HG03439 (cell line): ENCODE results near the gene ATP6V0E1.

ENCODE experiments used
- ATAC-seq: cut with Tn5 transposase; IDR thresholded peaks from one replicate; pipeline ENCODE4 v1.9.1; 2021; ENCODE audit warnings: mild to moderate bottlenecking, moderate library complexity; ENCODE audit not compliant: unreplicated experiment

Gene ATP6V0E1

DNA sequence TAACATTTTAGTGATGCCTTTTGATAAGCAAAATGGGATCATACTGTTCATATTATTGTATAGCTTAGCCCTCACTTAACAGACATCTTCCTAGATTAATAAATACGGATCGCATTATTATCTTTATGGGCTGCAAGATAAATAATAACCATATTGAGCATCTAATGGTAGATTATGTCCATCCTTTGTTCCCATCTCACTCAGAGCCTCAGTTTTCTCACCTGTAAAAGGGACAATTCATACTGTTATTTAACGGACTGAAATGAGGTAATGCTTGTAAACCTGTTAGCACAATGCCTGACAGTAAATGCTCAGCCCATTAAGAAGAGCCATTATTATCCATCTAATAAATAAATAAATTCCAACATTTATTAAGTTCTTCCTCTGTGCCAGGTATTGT, 27.3 kb upstream of the ATP6V0E1 start:
- no peak for ATAC-seq

DNA sequence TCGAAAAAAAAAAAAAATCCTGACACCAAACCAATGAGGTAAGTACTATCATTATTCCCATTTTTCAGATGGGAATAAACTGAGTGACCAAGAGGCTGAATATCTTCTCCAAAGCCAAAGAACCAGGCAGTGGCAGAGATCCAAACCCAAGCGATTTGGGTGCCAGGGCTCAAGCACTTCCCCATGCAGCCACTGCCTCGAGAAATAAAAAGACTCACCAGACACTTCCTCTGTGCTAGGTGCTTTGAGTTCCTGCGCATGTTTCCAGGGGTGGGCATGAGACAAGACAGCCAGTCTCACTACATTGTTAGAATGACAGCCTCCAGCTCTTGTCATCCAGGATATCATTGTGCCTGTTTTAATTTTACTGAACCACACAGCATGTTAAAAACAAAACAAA, 26.6 kb upstream of the ATP6V0E1 start:
- ATAC-seq = no peak

DNA sequence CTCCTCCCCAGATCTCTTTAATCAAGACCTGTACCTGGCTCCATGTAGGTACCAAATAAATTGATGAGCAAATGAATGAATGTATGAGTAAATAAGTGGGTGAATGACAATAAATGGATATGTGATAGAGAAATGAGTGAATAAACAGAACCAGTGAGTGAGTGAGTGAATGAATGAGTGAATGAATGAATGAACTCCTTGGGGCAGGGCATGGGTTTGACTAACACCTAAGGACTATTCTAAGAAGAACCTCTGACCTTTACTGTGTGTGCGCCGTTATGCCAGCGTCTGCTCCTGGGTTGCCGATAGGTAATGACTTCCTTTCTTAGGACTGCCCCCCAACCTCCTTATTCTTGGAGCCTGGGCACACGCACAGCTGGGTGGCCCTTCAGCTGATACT, 26.1 kb upstream of the ATP6V0E1 start:
- ATAC-seq = no peak

DNA sequence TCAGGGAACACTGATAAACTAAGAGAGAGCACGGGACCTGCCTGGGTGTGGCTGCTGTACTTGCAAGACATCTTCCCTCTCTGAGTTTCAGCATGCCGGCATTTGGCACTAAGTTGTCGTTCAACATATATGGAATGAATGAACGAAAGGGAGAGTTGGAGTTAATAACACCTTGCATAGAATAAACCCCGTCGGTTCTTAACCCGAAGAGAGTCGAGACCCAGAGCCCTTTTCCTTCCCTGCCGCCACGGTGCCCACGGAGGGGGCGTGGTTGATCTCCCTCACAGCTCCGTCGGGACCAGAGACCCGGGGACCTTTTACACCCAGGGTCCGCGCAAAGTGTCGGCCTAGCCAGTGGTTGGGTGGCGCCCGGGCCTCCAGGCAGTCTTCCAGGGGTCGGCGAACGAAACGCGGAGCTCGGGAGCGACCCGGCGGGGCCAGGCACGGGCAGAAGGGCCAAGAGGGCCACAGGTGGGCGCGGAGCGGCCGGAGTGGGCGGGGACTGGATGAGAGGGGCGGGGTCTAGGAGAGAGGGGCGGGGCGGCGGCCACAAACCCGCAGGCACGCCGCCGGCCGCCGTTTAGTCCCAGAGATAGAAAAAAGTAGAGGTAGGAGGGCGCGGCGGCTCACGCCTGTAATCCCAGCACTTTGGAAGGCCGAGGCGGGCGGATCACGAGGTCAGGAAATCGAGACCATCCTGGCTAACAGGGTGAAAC, 25.1 kb upstream of the ATP6V0E1 start:
- peak; percentile 59 for ATAC-seq

DNA sequence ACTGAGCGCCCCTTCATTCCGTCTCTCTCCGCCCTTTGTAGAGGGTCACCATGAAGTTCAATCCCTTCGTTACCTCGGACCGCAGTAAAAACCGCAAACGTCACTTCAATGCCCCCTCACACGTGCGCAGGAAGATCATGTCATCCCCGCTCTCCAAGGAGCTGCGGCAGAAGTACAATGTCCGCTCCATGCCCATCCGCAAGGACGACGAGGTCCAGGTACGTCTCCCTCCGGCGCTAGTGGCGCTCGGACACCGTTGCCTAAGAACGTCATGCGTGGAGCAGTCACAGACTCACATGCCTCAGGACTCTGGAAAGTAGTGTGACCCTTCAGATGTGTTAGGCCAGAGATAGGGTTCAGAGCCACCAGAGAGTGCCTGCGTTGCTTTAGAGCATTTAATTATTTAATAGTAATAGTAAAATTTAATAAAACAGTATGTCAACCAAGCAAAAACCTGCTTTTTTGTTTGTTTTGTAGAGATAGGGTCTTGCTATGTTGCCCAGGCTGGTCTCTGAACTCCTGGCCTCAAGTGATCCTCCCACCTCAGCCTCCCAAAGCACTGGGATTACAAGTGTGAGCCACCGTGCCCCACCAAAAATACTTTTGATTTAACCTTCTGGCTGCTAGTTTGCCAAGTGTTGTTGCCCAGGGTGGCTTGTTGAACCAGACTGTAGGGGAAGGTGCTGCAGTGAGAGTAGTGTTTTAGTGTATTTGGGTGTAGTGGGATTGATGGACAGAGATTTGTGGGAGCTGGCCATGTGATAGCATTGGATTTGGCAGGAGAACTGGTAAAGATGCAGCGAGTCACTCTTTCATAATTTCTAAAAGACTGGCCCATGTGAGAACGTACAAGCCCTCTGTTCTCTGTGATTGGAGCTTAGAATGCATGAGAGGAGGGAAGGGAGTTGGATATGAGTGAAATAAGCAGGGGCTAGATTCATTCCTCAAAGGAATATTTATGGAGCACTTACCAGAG, 23.5 kb upstream of the ATP6V0E1 start:
- no peak for ATAC-seq

DNA sequence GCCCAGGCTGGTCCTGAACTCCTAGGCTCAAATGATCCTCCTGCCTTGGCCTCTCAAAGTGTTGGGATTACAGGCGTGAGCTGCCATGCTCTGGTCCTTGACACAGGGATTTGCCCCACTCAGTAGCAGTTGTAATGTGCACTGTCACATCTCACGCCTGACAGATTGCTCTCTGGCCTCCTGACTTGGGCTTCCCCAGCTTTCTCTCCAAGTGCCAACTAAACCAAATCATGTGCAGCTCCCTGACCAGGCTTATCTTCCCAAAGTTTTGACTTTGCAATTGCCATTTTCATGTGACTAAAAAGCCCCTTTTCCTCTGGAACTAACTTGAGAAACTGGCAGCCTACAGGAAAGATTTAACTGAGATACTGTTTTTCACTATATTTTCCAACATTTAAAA, 13.7 kb upstream of the ATP6V0E1 start:
- no peak for ATAC-seq

DNA sequence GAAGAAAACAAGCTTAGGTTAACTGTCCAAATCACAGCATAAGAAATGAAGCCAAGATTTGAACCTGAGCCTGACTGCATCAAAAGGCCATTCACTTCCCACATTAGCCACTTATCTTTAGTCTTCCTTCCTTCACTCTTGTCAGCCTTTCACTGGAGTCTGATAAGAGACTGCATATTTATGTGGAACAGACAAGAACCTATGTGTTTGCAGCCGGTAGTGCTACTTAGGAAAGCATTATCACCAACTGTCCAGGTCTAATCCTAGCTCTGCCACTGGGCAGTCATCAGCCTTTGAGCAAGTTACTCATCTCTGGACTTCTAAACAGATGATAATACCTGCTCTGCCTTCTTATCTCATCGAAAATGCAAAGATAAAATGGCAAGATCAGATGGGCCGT, 12.1 kb upstream of the ATP6V0E1 start:
- ATAC-seq = no peak

DNA sequence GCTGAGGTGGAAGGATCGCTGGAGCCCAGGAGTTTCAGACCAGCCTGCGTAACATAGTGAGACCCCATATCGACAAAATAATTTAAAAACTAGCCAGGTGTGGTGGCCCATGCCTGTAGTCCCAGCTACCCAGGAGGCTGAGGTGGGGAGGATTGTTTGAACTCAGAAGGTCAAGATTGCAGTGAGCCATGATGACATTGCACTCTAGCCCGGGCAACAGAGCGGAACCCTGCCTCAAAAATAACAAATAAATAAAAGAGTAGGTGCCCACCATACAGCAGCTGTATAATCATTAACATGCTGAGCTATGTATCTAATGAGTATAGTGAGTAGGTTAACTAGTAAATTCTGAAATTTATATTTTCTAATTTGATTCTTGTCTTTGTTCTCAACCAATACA, 11.0 kb upstream of the ATP6V0E1 start:
- ATAC-seq = no peak

DNA sequence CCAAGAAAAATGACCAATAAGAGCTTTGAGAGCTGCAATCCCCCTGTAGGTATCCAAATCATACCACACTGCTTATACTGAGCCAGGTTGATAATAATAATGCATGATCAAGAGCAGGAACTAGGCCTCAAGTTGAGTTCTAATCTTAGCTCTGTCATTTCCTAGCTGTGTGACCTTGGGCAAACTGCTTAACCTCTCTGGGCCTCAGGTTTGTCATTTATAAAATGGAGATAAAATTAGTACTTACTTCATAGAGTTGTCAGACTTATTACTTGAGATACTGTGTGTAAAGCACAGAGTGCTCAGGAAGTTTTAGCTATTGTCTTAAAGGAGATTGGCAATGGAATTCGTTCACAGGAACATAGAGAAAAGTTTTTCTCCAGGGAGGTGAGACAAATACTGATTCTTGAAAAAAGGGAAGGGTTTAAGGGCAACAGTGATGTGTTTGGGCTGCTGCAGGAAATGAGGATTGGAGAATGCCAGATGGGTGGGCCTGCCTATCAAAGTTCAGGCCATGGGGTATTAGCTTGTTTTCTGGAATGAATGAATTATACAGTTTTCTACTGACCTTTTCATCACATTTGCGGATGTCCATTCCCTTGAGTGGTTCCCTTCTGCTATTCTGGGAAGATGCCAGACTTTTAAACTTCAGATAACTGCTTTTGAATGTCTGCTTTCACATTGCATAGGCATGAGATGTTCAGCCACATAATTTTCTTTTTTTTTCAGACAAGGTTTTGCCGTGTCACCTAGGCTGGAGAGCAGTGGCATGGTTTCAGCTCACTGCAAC, 10.2 kb upstream of the ATP6V0E1 start:
- no peak for ATAC-seq

DNA sequence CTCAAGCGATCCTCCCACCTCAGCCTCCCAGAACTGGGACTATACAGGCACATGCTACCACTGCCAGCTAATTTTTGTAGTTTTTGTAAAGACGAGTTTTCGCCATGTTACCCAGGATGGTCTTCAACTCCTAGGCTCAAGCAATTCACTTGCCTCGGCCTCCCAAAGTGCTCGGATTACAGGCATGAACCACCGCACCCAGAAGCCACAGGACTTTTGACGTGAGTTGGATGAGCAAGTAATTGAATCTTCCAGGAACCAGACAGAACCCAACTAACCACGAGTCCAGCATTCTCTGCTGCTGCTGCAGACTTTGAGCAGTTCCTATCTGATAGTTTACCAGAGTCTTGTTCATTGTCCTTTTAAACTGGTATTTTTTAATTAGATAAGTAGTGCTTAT, 9.6 kb upstream of the ATP6V0E1 start:
- no peak for ATAC-seq

DNA sequence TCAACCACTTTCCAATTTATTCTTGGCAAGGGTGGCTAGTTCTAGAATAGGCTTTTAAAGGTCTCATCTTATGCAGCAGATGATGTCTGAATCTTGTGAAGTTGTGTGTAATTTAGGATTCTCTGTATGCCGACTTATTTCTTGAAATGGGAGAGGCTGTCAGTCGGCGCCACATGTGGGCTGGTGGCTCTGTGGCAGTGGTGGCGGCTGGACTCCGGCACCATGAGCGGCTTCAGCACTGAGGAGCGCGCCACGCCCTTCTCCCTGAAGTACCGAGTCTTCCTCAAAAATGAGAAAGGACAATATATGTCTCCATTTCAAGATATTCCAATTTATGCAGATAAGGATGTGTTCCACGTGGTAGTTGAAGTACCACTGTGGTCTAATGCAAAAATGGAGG, 8.3 kb upstream of the ATP6V0E1 start:
- ATAC-seq = no peak

DNA sequence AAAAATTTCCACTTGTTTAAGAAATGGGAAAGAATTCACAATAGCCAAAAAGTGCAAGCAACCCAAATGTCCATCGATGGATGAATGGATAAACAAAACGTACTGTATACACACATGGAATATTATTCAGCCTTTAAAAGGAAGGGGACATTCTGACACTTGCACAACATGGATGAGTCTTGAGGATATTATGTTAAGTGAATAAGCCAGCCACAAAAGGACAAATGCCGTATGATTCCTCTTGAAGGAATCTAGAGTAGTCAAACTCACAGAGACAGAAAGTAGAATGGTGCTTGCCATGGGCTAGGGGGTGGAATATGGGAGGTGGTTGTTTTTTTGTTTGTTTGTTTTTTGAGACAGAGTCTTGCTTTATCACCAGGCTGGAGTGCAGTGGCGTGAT, 3.8 kb upstream of the ATP6V0E1 start:
- ATAC-seq = no peak

DNA sequence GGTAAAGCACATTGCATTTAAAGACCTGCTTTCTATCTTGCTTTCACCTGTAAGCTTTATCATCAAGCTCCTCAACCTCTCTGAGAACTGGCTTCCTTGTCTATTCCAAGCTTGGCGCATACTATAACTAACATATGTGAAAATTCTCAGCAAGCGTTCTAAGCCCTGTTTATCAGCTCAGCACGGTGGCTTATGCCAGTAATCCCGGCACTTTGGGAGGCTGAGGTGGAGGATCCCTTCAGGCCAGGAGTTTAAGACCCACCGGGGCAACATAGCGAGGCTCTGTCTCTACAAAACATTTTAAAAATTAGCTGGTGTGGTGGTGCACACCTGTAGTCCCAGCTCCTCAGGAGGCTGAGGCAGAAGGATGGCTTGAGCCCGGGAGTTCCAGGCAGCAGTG, 1.6 kb upstream of the ATP6V0E1 start:
- ATAC-seq = no peak

DNA sequence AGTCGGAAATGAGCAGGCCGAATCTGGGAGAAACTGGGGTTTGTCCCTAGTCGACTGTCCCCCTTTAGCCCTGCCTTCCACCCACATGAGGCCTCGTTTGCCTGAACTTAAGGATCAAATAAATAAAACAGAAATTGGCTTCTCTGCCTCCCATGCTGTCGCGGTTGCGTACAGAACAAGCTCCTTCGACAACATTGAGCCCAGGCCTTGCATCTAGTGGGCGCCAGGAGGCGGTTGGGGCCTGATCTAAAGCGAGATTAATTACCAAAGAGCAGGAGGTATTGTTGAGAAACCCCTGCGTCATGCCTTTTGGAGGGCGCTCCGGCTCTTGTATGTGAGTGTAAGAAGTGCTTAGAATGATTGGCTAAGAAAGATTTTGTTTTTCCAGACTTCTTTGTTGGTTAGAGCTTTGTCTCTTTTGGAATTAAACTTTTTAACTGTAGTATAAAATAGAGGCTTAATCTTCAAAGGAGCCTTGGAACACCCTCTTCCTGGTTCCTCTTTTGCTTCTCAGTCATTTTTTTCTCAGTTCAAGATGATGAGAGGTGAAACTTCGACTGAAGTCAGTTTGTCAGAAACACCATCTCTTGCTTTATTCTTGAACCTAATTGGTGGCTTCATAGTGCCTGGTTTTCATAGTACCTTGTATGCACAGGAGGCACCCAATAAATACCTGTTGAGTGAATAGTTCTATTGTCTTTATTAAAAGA, 828 bp downstream of the ATP6V0E1 start:
- ATAC-seq = peak; percentile 61

DNA sequence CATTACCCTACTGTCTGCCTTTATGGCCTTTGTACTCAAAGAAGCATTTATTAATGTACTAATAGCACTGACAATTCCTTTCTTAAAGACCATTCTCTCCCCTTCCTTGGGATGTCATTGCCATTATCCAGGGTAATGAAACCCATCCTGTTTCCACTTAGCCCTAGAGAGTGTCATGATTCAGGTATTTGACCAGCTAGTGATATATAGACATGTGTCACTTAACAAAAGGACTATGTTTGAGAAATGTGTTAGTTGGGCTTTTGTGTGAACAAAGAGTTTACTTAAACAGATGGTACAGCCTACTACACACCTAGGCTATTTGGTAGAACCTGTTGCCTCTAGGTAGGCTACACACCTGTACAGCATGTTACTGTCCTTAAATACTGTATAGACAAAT, 2.0 kb downstream of the ATP6V0E1 start:
- no peak for ATAC-seq

DNA sequence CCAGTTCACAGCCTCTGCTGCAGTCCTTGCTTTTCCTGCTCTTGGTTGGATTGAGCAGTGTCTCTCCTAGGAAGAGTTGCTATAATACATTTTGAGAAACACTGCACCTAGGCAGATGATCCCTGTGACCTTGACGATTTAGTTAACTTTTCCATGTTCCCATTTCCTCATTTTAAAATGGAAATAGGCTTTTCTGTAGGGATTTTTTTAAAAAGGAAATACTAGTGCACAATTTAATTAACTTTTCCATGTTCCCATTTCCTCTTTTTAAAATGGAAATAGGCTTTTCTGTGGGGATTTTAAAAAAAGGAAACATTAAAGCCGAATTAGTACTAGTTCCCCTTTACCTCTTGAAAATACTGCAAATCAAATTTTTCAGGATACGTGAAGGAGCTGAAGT, 4.7 kb downstream of the ATP6V0E1 start:
- ATAC-seq = no peak

DNA sequence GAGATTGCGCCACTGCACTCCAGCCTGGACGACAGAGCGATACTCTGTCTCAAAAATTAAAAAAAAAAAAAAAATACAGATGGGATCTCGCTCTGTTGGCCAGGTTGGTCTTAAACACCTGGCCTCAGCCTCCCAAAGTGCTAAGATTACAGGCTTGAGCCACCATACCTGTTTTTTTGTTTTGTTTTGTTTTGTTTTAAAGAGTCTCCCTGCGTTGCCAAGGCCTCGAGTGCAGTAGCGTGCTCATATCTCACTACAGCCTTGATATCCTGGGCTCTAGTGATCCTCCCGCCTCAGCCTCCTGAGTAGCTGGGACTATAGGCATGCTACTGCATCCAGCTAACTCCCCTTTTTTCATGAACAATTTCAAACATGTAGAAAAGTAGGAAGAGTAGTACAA, 7.2 kb downstream of the ATP6V0E1 start:
- ATAC-seq = no peak

DNA sequence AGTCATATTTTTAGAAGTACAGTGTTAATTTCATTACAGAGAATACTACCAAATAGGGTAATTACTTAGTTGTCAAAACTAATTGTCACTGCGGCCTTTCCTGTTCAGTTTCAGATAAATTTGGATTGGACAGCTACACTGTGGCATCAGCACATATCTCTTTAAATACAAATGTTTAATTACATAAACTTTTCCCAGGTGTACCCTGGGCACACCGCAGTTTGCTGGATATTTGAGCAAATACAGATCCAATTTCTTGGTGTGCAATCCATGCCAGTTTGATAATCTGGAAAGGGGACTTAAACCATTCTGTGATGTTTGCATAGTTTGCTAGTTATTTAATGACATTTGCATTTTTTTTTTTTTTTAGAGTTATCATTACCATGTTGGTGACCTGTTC, 10.8 kb downstream of the ATP6V0E1 start:
- no peak for ATAC-seq

DNA sequence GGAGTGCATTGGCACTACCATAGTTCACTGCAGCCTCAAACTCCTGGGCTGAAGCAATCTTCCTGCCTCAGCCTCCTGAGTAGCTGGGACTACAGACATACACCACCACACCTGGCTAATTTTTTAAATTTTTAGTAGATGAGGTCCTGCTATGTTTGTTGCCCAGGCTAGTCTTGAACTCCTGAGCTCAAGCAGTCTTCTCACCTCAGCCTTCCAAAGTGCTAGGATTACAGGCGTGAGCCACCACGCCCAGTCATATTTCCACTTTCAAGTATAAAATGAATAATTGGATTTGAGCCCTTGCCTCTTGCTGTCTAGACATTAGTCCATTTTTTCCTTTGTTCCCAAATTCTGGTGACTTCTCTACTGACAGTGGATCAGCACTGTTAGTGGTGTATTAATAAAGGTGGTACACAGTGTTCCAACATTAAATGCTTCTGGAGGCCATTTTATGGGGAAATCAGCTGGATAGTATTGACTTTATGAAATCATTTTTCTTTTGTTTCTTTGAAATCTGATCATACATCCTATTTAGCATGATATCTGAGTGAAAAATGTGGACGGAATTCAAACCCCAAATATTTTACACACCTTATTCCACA, 15.9 kb downstream of the ATP6V0E1 start:
- ATAC-seq = no peak

DNA sequence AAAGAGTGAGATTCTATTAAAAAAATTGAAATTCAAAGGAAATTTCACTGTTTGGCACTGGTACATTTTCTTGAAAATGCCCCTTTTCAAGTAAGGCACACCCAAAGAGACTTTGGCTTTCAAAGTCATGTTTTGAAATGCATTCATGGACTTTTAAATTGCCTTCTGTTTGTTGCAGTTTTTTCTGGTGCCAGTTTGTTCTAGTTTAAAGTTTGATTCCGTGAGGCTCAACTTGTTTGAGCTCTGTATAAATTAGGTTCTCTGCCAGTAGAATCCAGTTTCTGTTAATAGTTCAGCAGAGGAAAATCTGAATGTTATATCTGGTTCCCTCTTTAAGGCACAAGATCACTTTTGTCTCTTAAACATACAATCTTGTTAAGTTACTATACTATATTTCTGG, 16.4 kb downstream of the ATP6V0E1 start:
- ATAC-seq = no peak
